Measurements from ENCODE around the gene SNX14. TPM values are rescaled to one million over a fixed set of nuclear protein-coding genes. Genes with fewer than 3 reads are reported as not detected.

The SNX14 gene
- total and polyA plus RNA-seq, 12 donors = 60.0 to 192 (median 86.4) TPM

DNA sequence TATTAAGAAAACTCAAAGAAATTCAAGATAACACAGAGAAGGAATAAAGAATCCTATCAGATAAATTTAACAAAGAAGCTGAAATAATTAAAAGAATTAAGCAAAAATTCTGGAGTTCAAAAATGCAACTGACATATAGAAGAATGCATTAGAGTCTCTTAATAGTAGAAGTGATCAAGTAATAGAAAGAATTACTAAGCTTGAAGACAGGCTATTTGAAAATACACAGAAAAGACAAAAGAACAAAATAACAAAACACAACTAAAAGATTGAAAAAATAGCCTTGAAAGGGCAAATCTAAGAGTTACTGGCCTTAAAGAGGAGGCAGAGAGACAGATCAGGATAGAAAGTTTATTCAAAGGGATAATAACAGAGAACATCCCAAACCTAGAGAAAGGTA, 12.1 kb downstream of the SNX14 start:
- no peak for DNase-seq
- Histone ChIP-seq H3K4me1 (replicated peaks in 1 of 2) (peaks cover 6 to 26% of the 10 kb centered on the region in 2 donors), H3K27ac (no peak overlapping the region), H3K27me3 (no peaks in the 10 kb centered on the region), H3K9me3 (replicated peaks in 1 of 3) (peaks cover 0 to 15% (median 0%) of the 10 kb centered on the region in 3 donors), H3K4me3 (no peak overlapping the region), H3K36me3 (replicated peaks in 1 of 2) (no peaks in the 10 kb centered on the region)
- TF ChIP-seq, protein P1, sequence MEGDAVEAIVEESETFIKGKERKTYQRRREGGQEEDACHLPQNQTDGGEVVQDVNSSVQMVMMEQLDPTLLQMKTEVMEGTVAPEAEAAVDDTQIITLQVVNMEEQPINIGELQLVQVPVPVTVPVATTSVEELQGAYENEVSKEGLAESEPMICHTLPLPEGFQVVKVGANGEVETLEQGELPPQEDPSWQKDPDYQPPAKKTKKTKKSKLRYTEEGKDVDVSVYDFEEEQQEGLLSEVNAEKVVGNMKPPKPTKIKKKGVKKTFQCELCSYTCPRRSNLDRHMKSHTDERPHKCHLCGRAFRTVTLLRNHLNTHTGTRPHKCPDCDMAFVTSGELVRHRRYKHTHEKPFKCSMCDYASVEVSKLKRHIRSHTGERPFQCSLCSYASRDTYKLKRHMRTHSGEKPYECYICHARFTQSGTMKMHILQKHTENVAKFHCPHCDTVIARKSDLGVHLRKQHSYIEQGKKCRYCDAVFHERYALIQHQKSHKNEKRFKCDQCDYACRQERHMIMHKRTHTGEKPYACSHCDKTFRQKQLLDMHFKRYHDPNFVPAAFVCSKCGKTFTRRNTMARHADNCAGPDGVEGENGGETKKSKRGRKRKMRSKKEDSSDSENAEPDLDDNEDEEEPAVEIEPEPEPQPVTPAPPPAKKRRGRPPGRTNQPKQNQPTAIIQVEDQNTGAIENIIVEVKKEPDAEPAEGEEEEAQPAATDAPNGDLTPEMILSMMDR (IDR thresholded peaks at IDR 0.05) = no peak
- no peak for TF ChIP-seq POLR2A (IDR thresholded peaks at IDR 0.05)
- intact Hi-C loops (cut with DNase I) = no loop called here

DNA sequence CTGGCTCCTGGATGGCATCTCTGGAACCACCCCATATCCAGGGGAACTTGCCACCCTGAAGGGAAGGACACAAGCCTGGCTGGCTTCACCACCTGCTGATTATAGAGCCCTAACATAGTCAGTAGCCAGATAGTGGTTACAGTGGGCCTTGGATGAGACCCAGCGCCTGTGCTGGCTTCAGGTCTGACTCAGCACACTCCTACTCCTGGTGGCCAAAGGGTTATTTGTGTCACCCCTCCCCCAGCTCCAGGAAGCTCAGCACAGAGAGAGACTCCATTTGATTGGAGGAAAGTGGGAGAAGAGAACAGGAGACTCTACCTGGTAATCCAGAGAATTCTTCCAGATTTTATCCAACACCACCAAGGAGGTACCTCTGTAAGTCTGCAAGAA, 12.8 kb downstream of the SNX14 start:
- Histone ChIP-seq H3K27me3 (no peaks in the 10 kb centered on the region), H3K27ac (peak overlapping the region in 2 of 5 donors; percentile 42 to 70), H3K4me1 (replicated peaks in 1 of 2) (peaks cover 6 to 27% of the 10 kb centered on the region in 2 donors), H3K9me3 (replicated peaks in 1 of 3) (peaks cover 0 to 15% (median 0%) of the 10 kb centered on the region in 3 donors), H3K36me3 (replicated peaks in 1 of 2) (no peaks in the 10 kb centered on the region), H3K4me3 (no peak overlapping the region)
- intact Hi-C loops (cut with DNase I) = no loop called here
- no peak for TF ChIP-seq POLR2A (IDR thresholded peaks at IDR 0.05)
- TF ChIP-seq, protein P1 (IDR thresholded peaks at IDR 0.05) = peak in 1 of 6 experiments; percentile 6
- DNase-seq = peak; percentile 35 to 75 (median 69)
- 40 to 80% (median 53%) methylated on average over 1 of the region's 1 CpG for WGBS, 4 donors

DNA sequence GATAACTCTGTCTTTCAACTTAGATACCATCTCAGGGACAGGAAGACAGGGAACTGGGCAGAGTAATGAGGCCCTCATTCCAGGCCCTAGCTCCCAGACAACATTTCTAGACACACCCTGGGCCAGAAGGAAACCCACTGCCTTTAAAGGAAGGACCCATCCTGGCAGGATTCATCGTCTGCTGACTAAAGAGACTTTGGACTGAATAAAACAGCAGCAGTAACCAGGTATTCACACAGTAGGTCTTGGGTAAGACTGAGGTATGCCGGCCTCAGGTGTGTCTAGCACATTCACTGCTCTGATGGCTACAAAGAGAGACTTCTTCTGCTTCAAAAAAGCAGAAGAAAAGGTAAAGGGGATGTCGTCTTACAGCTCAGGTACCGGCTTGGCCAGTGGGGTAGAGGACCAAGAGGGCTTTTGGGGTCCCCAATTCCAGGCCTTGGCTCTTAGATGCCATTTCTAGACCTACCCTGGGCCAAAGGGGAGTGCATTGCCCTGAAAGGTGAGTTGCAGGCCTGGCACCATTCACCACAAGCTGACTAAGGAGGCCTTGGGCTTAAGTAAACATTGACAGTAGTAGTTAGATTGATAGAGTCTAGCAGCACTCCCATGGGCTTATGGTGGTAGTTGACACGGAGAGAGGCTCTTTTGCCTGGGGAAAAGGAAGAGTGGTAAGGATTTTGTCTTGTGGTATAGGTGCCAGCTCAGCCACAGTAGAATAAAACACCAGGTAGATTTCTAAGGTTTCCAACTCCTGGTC, 13.4 kb downstream of the SNX14 start:
- TF ChIP-seq, protein P1 (IDR thresholded peaks at IDR 0.05) = no peak
- no peak for TF ChIP-seq POLR2A (IDR thresholded peaks at IDR 0.05)
- 84 to 87% (median 86%) methylated on average over 4 to 5 of the region's 5 CpGs for WGBS, 4 donors
- peak overlapping the region in 2 of 5 donors; percentile 42 to 70 for H3K27ac ChIP-seq

DNA sequence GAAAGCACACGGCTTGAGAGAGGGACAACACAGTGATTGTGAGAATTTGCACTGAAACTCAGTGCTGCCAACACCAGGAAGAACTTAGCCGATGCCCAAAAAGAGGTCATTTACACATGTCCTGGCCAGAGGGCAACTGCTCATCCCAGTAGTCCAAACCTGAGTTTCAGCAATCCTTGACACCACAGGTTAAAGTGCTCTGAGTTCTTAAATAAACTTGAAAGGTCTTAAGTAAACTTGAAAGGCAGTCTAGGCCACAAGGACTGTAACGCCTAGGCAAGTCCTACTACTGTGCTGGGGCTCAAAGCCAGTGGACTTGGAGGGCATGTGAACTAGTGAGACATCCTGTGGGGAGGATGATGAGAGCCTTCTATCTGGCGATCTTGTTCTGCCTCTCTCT, 14.1 kb downstream of the SNX14 start:
- 79 to 90% (median 86%) methylated on average over 4 of the region's 4 CpGs for WGBS, 4 donors
- intact Hi-C loops (cut with DNase I) = no loop called here
- Histone ChIP-seq H3K27me3 (no peaks in the 10 kb centered on the region), H3K4me1 (replicated peaks in 1 of 2) (peaks cover 6 to 38% of the 10 kb centered on the region in 2 donors), H3K27ac (no peak overlapping the region), H3K4me3 (no peak overlapping the region), H3K36me3 (replicated peaks in 1 of 2) (no peaks in the 10 kb centered on the region), H3K9me3 (replicated peaks in 1 of 3) (peaks cover 0 to 15% (median 0%) of the 10 kb centered on the region in 3 donors)
- TF ChIP-seq, protein P1 (IDR thresholded peaks at IDR 0.05) = no peak
- TF ChIP-seq POLR2A (IDR thresholded peaks at IDR 0.05) = no peak
- DNase-seq = no peak

More for the DNA sequence above, 13.4 kb downstream of the SNX14 start:
- H3K4me3 ChIP-seq = no peak overlapping the region
- H3K36me3 ChIP-seq (replicated peaks in 1 of 2) = no peaks in the 10 kb centered on the region
- peaks cover 0 to 15% (median 0%) of the 10 kb centered on the region in 3 donors for H3K9me3 ChIP-seq (replicated peaks in 1 of 3)
- H3K27me3 ChIP-seq = no peaks in the 10 kb centered on the region
- DNase-seq = peak in 4 of 7 donors; percentile 19 to 35 (median 25)
- H3K4me1 ChIP-seq (replicated peaks in 1 of 2) = peaks cover 6 to 33% of the 10 kb centered on the region in 2 donors
- intact Hi-C loops (cut with DNase I) = no loop called here
